ENCODE results near the gene SLC17A8. TPM values are rescaled to one million over a fixed set of nuclear protein-coding genes. Genes with fewer than 3 reads are reported as not detected.
A peak's percentile ranks its signal among the peaks of the same experiment; 100 is the strongest.

Gene SLC17A8
- total RNA-seq, 1 donor from 2014 or later: 0.25 TPM

GRCh38 chr12:100348657-100349454 lies 8.0 kb upstream of the SLC17A8 start:
- Mint-ChIP-seq H3K4me1 (ENCODE audit: low read depth, unreplicated experiment) (no peaks in the 10 kb centered on the region), H3K27me3 (ENCODE audit: unreplicated experiment) (no peaks in the 10 kb centered on the region), H3K27ac (ENCODE audit: unreplicated experiment) (no peak overlapping the region), H3K4me3 (ENCODE audit: unreplicated experiment) (no peak overlapping the region), H3K9me3 (ENCODE audit: unreplicated experiment) (peaks cover 3% of the 10 kb centered on the region), H3K36me3 (ENCODE audit: unreplicated experiment) (no peaks in the 10 kb centered on the region)
- TF ChIP-seq CTCF (IDR thresholded peaks at IDR 0.05; ENCODE audit: partially characterized antibody, unreplicated experiment): peak; percentile 19
- no peak for DNase-seq

- DNase-seq: no peak
- Mint-ChIP-seq H3K9me3 (ENCODE audit: unreplicated experiment) (peaks cover 3% of the 10 kb centered on the region), H3K27me3 (ENCODE audit: unreplicated experiment) (peaks cover 5% of the 10 kb centered on the region), H3K4me3 (ENCODE audit: unreplicated experiment) (no peak overlapping the region), H3K4me1 (ENCODE audit: low read depth, unreplicated experiment) (peaks cover 15% of the 10 kb centered on the region), H3K36me3 (ENCODE audit: unreplicated experiment) (no peaks in the 10 kb centered on the region), H3K27ac (ENCODE audit: unreplicated experiment) (no peak overlapping the region)
- TF ChIP-seq CTCF (IDR thresholded peaks at IDR 0.05; ENCODE audit: partially characterized antibody, unreplicated experiment): no peak
Measured at GRCh38 chr12:100359248-100359647, 2.4 kb downstream of the SLC17A8 start.

GRCh38 chr12:100359822-100360221 lies 2.9 kb downstream of the SLC17A8 start:
- H3K4me3 Mint-ChIP-seq (ENCODE audit: unreplicated experiment): no peak overlapping the region
- no peak for TF ChIP-seq CTCF (IDR thresholded peaks at IDR 0.05; ENCODE audit: partially characterized antibody, unreplicated experiment)
- H3K27me3 Mint-ChIP-seq (ENCODE audit: unreplicated experiment): peaks cover 5% of the 10 kb centered on the region
- H3K27ac Mint-ChIP-seq (ENCODE audit: unreplicated experiment): no peak overlapping the region
- H3K4me1 Mint-ChIP-seq (ENCODE audit: low read depth, unreplicated experiment): peaks cover 15% of the 10 kb centered on the region
- H3K36me3 Mint-ChIP-seq (ENCODE audit: unreplicated experiment): no peaks in the 10 kb centered on the region
- H3K9me3 Mint-ChIP-seq (ENCODE audit: unreplicated experiment): peaks cover 3% of the 10 kb centered on the region
- DNase-seq: no peak

GRCh38 chr12:100360450-100360849 lies 3.6 kb downstream of the SLC17A8 start:
- Mint-ChIP-seq H3K4me1 (ENCODE audit: low read depth, unreplicated experiment) (peaks cover 15% of the 10 kb centered on the region), H3K27me3 (ENCODE audit: unreplicated experiment) (peaks cover 5% of the 10 kb centered on the region), H3K4me3 (ENCODE audit: unreplicated experiment) (no peak overlapping the region), H3K36me3 (ENCODE audit: unreplicated experiment) (no peaks in the 10 kb centered on the region), H3K27ac (ENCODE audit: unreplicated experiment) (no peak overlapping the region), H3K9me3 (ENCODE audit: unreplicated experiment) (peaks cover 3% of the 10 kb centered on the region)
- no peak for TF ChIP-seq CTCF (IDR thresholded peaks at IDR 0.05; ENCODE audit: partially characterized antibody, unreplicated experiment)
- no peak for DNase-seq

GRCh38 chr12:100364324-100364723 lies 7.5 kb downstream of the SLC17A8 start:
- TF ChIP-seq CTCF (IDR thresholded peaks at IDR 0.05; ENCODE audit: partially characterized antibody, unreplicated experiment): no peak
- Mint-ChIP-seq H3K27ac (ENCODE audit: unreplicated experiment) (no peak overlapping the region), H3K4me1 (ENCODE audit: low read depth, unreplicated experiment) (no peaks in the 10 kb centered on the region), H3K4me3 (ENCODE audit: unreplicated experiment) (no peak overlapping the region), H3K36me3 (ENCODE audit: unreplicated experiment) (no peaks in the 10 kb centered on the region), H3K27me3 (ENCODE audit: unreplicated experiment) (peaks cover 2% of the 10 kb centered on the region), H3K9me3 (ENCODE audit: unreplicated experiment) (peaks cover 3% of the 10 kb centered on the region)
- DNase-seq: no peak
